ENCODE measurements around the gene MOCOS. TPM values are rescaled to one million over a fixed set of nuclear protein-coding genes. Genes with fewer than 3 reads are reported as not detected.

MOCOS gene
- total and polyA plus RNA-seq, 2 donors (not counting 1 experiment from before 2014, with no cell fraction given) = 0.01 to 0.05 TPM

GRCh38 chr18:36302676-36303075 is 115.4 kb downstream of the MOCOS start:
- WGBS (ENCODE audit: insufficient coverage) = 100% methylated on average over 2 of the region's 2 CpGs
- Histone ChIP-seq H3K9me3 (ENCODE audit: control extremely low read depth in 1 of 3, control insufficient read depth in 2 of 3, insufficient read depth in 1 of 3, low read length in 2 of 3) (no peaks in the 10 kb centered on the region), H4K20me1 (ENCODE audit: control insufficient read depth, insufficient read depth, low read length, poor library complexity, severe bottlenecking) (no peaks in the 10 kb centered on the region), H3K79me2 (ENCODE audit: control insufficient read depth, insufficient read depth, low read length) (no peaks in the 10 kb centered on the region), H3K4me3 (ENCODE audit: control extremely low read depth in 1 of 5, extremely low read depth in 1 of 5, insufficient read depth in 1 of 5, low read depth in 2 of 5, low read length in 4 of 5) (no peak overlapping the region), H3K36me3 (replicated peaks in 1 of 2; ENCODE audit: control extremely low read depth in 1 of 2, control insufficient read depth in 1 of 2, extremely low read depth in 1 of 2, insufficient read depth in 2 of 2, low read length in 1 of 2) (no peaks in the 10 kb centered on the region), H3K9ac (ENCODE audit: low read length) (no peak overlapping the region), H2AFZ (ENCODE audit: insufficient read depth, low read depth, low read length, poor library complexity, severe bottlenecking) (no peak overlapping the region), H3K27ac (ENCODE audit: low read length in 2 of 2) (no peak overlapping the region), H3K27me3 (replicated peaks in 1 of 4; ENCODE audit: control extremely low read depth in 1 of 4, control insufficient read depth in 3 of 4, insufficient read depth in 4 of 4, low read length in 3 of 4) (peaks cover 0 to 53% (median 34%) of the 10 kb centered on the region in 4 experiments), H3K4me2 (replicated peaks; ENCODE audit: low read depth, low read length, poor library complexity, severe bottlenecking) (no peak overlapping the region), H3K4me1 (ENCODE audit: control insufficient read depth in 2 of 2, insufficient read depth in 2 of 2, low read length in 2 of 2) (peaks cover 0 to 3% of the 10 kb centered on the region in 2 donors)
- H3K27me3 Mint-ChIP-seq = peaks cover 70% of the 10 kb centered on the region
- H3K4me1 Mint-ChIP-seq = peaks cover 5% of the 10 kb centered on the region
- ATAC-seq (ENCODE audit: low read depth) (no peak), DNase-seq (no peak)
- no peaks in the 10 kb centered on the region for H3K9me3 Mint-ChIP-seq (ENCODE audit: insufficient read depth)
- intact Hi-C loops (cut with micrococcal nuclease) = no loop called here
- H3K4me3 Mint-ChIP-seq = no peak overlapping the region
- ChIA-PET CTCF (interaction anchor here (1.2 kb wide), 1 partner anchor 18 kb away, joined by 4 read pairs; no protein-coding TSS in a partner anchor), POLR2A (no interaction called here)
- H3K27ac Mint-ChIP-seq = no peak overlapping the region
- TF ChIP-seq EZH2 (IDR thresholded peaks at IDR 0.05; ENCODE audit: borderline replicate concordance, insufficient read depth, low read depth, low read length, poor library complexity, severe bottlenecking) (no peak), CTCF (IDR thresholded peaks at IDR 0.05) (no peak)

GRCh38 chr18:36303211-36303844 is 116.0 kb downstream of the MOCOS start:
- no peak overlapping the region for H3K27ac Mint-ChIP-seq
- H3K4me1 Mint-ChIP-seq = peaks cover 5% of the 10 kb centered on the region
- Histone ChIP-seq H3K27ac (ENCODE audit: low read length in 2 of 2) (no peak overlapping the region), H3K9ac (ENCODE audit: low read length) (no peak overlapping the region), H3K79me2 (ENCODE audit: control insufficient read depth, insufficient read depth, low read length) (no peaks in the 10 kb centered on the region), H3K27me3 (replicated peaks in 1 of 4; ENCODE audit: control extremely low read depth in 1 of 4, control insufficient read depth in 3 of 4, insufficient read depth in 4 of 4, low read length in 3 of 4) (peaks cover 0 to 48% (median 34%) of the 10 kb centered on the region in 4 experiments), H3K4me3 (ENCODE audit: control extremely low read depth in 1 of 5, extremely low read depth in 1 of 5, insufficient read depth in 1 of 5, low read depth in 2 of 5, low read length in 4 of 5) (no peak overlapping the region), H2AFZ (ENCODE audit: insufficient read depth, low read depth, low read length, poor library complexity, severe bottlenecking) (no peak overlapping the region), H3K36me3 (replicated peaks in 1 of 2; ENCODE audit: control extremely low read depth in 1 of 2, control insufficient read depth in 1 of 2, extremely low read depth in 1 of 2, insufficient read depth in 2 of 2, low read length in 1 of 2) (no peaks in the 10 kb centered on the region), H3K4me2 (replicated peaks; ENCODE audit: low read depth, low read length, poor library complexity, severe bottlenecking) (no peak overlapping the region), H4K20me1 (ENCODE audit: control insufficient read depth, insufficient read depth, low read length, poor library complexity, severe bottlenecking) (no peaks in the 10 kb centered on the region), H3K9me3 (ENCODE audit: control extremely low read depth in 1 of 3, control insufficient read depth in 2 of 3, insufficient read depth in 1 of 3, low read length in 2 of 3) (no peaks in the 10 kb centered on the region), H3K4me1 (ENCODE audit: control insufficient read depth in 2 of 2, insufficient read depth in 2 of 2, low read length in 2 of 2) (no peaks in the 10 kb centered on the region)
- peaks cover 75% of the 10 kb centered on the region for H3K27me3 Mint-ChIP-seq
- TF ChIP-seq CTCF (IDR thresholded peaks at IDR 0.05) = no peak
- TF ChIP-seq EZH2 (IDR thresholded peaks at IDR 0.05; ENCODE audit: borderline replicate concordance, insufficient read depth, low read depth, low read length, poor library complexity, severe bottlenecking) = no peak
- no peak for DNase-seq
- POLR2A ChIA-PET = no interaction called here
- CTCF ChIA-PET = no interaction called here
- H3K9me3 Mint-ChIP-seq (ENCODE audit: insufficient read depth) = no peaks in the 10 kb centered on the region
- no peak overlapping the region for H3K4me3 Mint-ChIP-seq
- WGBS (ENCODE audit: insufficient coverage) = 80% methylated on average over 4 of the region's 6 CpGs
- no peak for ATAC-seq (ENCODE audit: low read depth)
- intact Hi-C loops (cut with micrococcal nuclease) = no loop called here
